Psoas muscle (tissue), 8 donors: ENCODE data around the gene PRPF19. TPM values are rescaled to one million over a fixed set of nuclear protein-coding genes. Genes with fewer than 3 reads are reported as not detected.

ENCODE experiments used
- ATAC-seq, 4 donors: fragments of 200-7000 bp; cut with Tn5 transposase; one replicate each; pipeline ENCODE4 v1.9.1; 2020; ENCODE audit warnings: moderate library complexity in 3 of 4, mild to moderate bottlenecking in 2 of 4
- DNase-seq, 2 donors: peaks; one replicate each; pipeline ENCODE4 v3.0.0-alpha.2; 2020
- H3K27ac ChIP-seq: fragments of 200-600 bp; one replicate; pipeline ENCODE4 v1.8.0; 2022
- H3K27me3 ChIP-seq, 3 donors: fragments of 200-600 bp in 1 of 3; one replicate each; pipeline versions ENCODE4 v1.6.1 to v1.8.0; 2013 to 2022; ENCODE audit warnings: low read length in 2 of 3, mild to moderate bottlenecking in 2 of 3, moderate library complexity in 1 of 3; ENCODE audit not compliant: insufficient read depth in 3 of 3
- H3K36me3 ChIP-seq, 2 donors: fragments of 200-600 bp in 1 of 2; one replicate each; pipeline versions ENCODE4 v1.6.1 to v1.8.0; 2013 to 2022; ENCODE audit warnings: low read depth in 1 of 2, mild to moderate bottlenecking in 1 of 2, moderate library complexity in 1 of 2; ENCODE audit not compliant: insufficient read depth in 1 of 2
- H3K4me1 ChIP-seq: fragments of 200-600 bp; one replicate; pipeline ENCODE4 v1.8.0; 2022
- H3K4me3 ChIP-seq: fragments of 200-600 bp; one replicate; pipeline ENCODE4 v1.8.0; 2022; ENCODE audit warnings: mild to moderate bottlenecking
- H3K9me3 ChIP-seq: fragments of 200-600 bp; one replicate; pipeline ENCODE4 v1.8.0; 2022
- WGBS, 3 donors: extraction: QIAGEN DNeasy Blood & Tissue Kit; methylation state at CpG; one replicate each; pipeline versions ENCODE4 v1.1.6 to v1.1.7; 2013; 5-methylcytosine and 5-hydroxymethylcytosine counted together
- intact Hi-C, 2 donors: fragments of 100-400 bp; cut with DNase I; formaldehyde crosslinking; loops; one replicate each; pipeline versions ENCODE4 v1.11.0 to v1.14.2; 2022
- polyA plus RNA-seq, 3 donors: library from polyadenylated mRNA; stranded (reverse); fragments of 200-250 nt; gene quantifications; one replicate each; pipeline ENCODE4 v1.2.3, GENCODE V29; 2013
- total RNA-seq, 4 donors: library from RNA; stranded (reverse); fragmentation: NEBNext Ultra II Directional in 2 of 4; extraction: Animal tissue kit (Norgen Biotek cat#: 25700) in 2 of 4; gene quantifications; one replicate each; pipeline versions ENCODE4 v1.2.1 to v1.2.4, GENCODE V29; 2021 to 2023
- TF ChIP-seq, protein P1 (sequence below): fragments of 200-600 bp; IDR thresholded peaks from one replicate; pipeline ENCODE4 v1.8.0; 2022; ENCODE audit warnings: antibody characterized with exemption
- donor health status: healthy with polysubstance abuse.
- donor health status: DM: no; HTN: no; CAD: no; lungs with moderate emphysema.
- donor health status: Bipolar disorder and iron deficiency.
- donor health status: healthy.
- donor health status: DM: yes; HTN: yes; CAD: no.
- donor health status: DM: no; HTN: no; CAD: no.
- donor health status: DM: no; HTN: no; CAD: no.
- donor health status: DM: yes; HTN: yes; CAD: no.

The PRPF19 gene
- total and polyA plus RNA-seq, 7 donors = 45.7 to 109 (median 67.4) TPM

DNA sequence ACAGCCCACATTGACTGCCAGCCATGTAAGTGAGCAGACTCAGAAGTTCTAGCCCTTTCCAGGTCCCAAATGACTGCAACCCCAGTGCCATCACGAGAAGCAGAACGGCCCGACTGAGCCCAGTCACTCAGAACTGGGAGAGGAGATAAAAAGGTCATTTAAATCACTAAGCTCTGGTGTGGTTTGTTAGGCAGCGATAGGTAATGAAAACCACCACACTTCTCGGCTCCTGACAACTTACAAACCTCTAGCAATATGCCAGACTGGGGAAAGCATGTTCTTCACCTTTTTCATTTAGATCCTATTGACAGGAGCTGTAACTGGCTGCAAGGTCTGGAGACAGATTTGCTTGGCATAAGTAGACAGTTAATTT is 38.9 kb upstream of the PRPF19 start:
- H3K4me1 ChIP-seq = no peaks in the 10 kb centered on the region
- no peak for DNase-seq
- no peak overlapping the region for H3K27ac ChIP-seq
- no peaks in the 10 kb centered on the region for H3K9me3 ChIP-seq
- WGBS, 3 donors = 95 to 99% (median 99%) methylated on average over 5 of the region's 5 CpGs
- H3K4me3 ChIP-seq = no peak overlapping the region
- H3K36me3 ChIP-seq = peaks cover 0 to 5% of the 10 kb centered on the region in 2 donors
- H3K27me3 ChIP-seq = no peaks in the 10 kb centered on the region
- ATAC-seq = no peak
- intact Hi-C loops = no loop called here
- TF ChIP-seq, protein P1, sequence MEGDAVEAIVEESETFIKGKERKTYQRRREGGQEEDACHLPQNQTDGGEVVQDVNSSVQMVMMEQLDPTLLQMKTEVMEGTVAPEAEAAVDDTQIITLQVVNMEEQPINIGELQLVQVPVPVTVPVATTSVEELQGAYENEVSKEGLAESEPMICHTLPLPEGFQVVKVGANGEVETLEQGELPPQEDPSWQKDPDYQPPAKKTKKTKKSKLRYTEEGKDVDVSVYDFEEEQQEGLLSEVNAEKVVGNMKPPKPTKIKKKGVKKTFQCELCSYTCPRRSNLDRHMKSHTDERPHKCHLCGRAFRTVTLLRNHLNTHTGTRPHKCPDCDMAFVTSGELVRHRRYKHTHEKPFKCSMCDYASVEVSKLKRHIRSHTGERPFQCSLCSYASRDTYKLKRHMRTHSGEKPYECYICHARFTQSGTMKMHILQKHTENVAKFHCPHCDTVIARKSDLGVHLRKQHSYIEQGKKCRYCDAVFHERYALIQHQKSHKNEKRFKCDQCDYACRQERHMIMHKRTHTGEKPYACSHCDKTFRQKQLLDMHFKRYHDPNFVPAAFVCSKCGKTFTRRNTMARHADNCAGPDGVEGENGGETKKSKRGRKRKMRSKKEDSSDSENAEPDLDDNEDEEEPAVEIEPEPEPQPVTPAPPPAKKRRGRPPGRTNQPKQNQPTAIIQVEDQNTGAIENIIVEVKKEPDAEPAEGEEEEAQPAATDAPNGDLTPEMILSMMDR = no peak

DNA sequence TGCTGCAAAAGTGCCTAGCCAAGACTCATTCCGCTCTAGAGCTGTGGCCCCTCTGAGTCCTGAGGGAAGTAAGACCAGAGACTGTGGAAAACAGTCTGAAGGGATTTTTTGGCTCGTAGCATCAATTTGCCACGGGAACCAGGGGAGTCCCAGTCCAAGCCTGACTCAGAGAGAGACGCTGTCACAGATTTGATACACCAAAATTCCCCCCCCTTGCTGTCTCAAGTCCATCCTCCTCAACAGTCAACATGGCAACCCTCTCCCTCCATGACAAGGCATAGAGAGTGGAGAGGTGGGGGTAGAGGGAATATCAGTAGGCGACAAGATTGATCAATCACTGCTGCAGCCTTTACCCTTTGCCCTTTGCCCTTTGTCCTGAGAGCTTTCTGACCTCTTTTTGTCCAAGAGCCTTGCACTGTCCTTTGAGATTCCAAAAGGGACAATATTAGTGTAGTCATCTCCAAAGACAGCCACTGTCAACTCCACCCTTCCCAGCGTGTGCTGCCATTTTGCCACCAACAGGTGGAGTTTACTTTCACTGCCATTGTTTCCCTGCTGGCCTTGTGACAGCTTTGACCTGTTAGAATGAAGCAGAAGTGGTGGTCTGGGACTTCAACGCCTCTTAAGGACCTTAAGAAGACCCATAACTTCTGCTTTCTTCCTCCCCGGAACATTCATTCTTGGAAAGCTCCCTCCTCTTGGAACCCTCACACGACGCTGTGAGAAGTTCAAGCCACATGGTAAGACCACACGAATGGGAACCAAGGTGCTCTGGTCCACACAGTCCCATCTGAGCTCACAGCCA is 38.3 kb upstream of the PRPF19 start:
- no peak overlapping the region for H3K27ac ChIP-seq
- no peaks in the 10 kb centered on the region for H3K9me3 ChIP-seq
- peaks cover 0 to 6% of the 10 kb centered on the region in 2 donors for H3K36me3 ChIP-seq
- WGBS, 3 donors = 72 to 84% (median 74%) methylated on average over 11 of the region's 11 CpGs
- ATAC-seq (no peak), DNase-seq (no peak)
- intact Hi-C loops = no loop called here
- H3K4me1 ChIP-seq = no peaks in the 10 kb centered on the region
- TF ChIP-seq, protein P1 = no peak
- H3K4me3 ChIP-seq = no peak overlapping the region
- H3K27me3 ChIP-seq = no peaks in the 10 kb centered on the region

DNA sequence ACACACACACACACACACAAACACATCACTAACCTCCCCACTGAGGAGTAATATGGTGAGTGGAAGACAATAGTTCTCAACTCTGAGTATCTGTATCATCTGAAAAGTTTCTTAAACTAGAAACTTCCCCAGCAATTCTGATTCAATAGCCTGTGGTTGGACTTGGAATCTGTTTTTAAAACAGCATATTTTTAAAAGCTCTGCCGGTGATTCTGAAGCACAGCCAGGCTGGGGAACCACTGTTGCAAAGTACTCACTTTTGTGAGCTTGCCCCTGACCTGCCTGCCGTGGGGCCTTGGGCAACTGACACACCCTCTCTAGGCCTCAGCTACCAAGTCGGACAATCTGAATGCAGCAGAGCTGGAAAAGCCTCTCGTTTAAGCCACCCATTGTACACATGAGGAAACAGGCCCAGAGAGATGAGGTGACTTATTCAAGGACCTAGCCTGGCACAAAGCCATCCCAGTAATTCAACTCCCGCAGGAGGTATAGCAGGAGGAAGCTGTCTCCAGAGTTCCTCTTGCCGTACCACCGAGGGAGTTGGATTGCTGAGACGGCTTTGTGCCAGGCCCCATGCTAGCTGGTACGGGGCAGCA is 36.7 kb upstream of the PRPF19 start:
- Histone ChIP-seq H3K27ac (no peak overlapping the region), H3K4me1 (no peaks in the 10 kb centered on the region), H3K9me3 (no peaks in the 10 kb centered on the region), H3K36me3 (peaks cover 0 to 9% of the 10 kb centered on the region in 2 donors), H3K27me3 (no peaks in the 10 kb centered on the region), H3K4me3 (no peak overlapping the region)
- DNase-seq (no peak), ATAC-seq (no peak)
- TF ChIP-seq, protein P1 = no peak
- WGBS, 3 donors = 50 to 58% (median 53%) methylated on average over 9 of the region's 9 CpGs
- intact Hi-C loops = no loop called here

DNA sequence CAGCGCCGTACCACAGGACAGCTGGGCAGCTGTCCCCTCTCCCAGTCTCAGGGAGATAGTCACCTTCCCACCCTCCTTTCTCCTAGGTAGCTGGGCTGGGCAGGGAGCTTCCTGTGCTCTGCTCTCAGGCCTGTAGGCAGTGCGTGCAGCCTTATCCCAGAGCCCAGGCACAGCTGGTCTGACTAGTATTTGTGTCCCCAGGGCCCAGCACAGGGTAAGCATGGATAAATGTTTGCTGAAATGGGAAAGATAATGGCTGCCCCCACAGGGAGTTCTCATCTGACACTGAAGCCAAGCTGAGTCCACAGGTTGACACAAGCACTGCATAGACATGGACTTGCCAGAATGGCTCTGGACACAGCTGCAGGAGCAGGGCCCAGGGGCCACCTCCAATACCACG is 35.8 kb upstream of the PRPF19 start:
- Histone ChIP-seq H3K4me1 (no peaks in the 10 kb centered on the region), H3K9me3 (no peaks in the 10 kb centered on the region), H3K27me3 (no peaks in the 10 kb centered on the region), H3K36me3 (peaks cover 0 to 9% of the 10 kb centered on the region in 2 donors), H3K27ac (no peak overlapping the region), H3K4me3 (no peak overlapping the region)
- ATAC-seq (no peak), DNase-seq (no peak)
- WGBS, 3 donors = 74 to 90% (median 84%) methylated on average over 4 of the region's 4 CpGs
- TF ChIP-seq, protein P1 = no peak
- intact Hi-C loops = no loop called here
